Activated T-helper 2 cell treated with anti-CD3 and anti-CD28 coated beads, Interferon-gamma antibody, Interleukin-2, Interleukin-4, amounts not matched to agents 10 μg/mL and 5 μg/mL and 100 μg/mL, durations not matched to agents 14 hours and 24 hours and 36 hours (primary cell): ENCODE data around the gene RNF113B. TPM values are rescaled to one million over a fixed set of nuclear protein-coding genes. Genes with fewer than 3 reads are reported as not detected.

Experiments
- DNase-seq: peaks from one replicate; pipeline ENCODE4 v3.0.0; 2021; ENCODE audit warnings: low spot score
- H3K27ac Mint-ChIP-seq: one replicate; pipeline ENCODE4 v1.8.0; 2021; ENCODE audit warnings: mixed read lengths
- H3K27me3 Mint-ChIP-seq: one replicate; pipeline ENCODE4 v1.8.0; 2021; ENCODE audit warnings: low read depth, mixed read lengths
- H3K36me3 Mint-ChIP-seq: one replicate; pipeline ENCODE4 v1.8.0; 2021; ENCODE audit warnings: low read depth, mixed read lengths
- H3K4me1 Mint-ChIP-seq: one replicate; pipeline ENCODE4 v1.8.0; 2021; ENCODE audit warnings: low read depth, mixed read lengths
- H3K4me3 Mint-ChIP-seq: one replicate; pipeline ENCODE4 v1.8.0; 2021; ENCODE audit warnings: low read depth, mild to moderate bottlenecking, moderate library complexity, mixed read lengths
- H3K9me3 Mint-ChIP-seq: one replicate; pipeline ENCODE4 v1.8.0; 2021; ENCODE audit warnings: mixed read lengths
- intact Hi-C: fragments of 100-400 bp; cut with micrococcal nuclease; formaldehyde crosslinking; loops from one replicate; pipeline ENCODE4 v1.15.1; 2023
- total RNA-seq: library from RNA; stranded (reverse); gene quantifications from 2 replicates; pipeline ENCODE4 v1.2.3, GENCODE V29; 2022

RNF113B gene
- total RNA-seq, 1 donor from 2014 or later: not detected

DNA sequence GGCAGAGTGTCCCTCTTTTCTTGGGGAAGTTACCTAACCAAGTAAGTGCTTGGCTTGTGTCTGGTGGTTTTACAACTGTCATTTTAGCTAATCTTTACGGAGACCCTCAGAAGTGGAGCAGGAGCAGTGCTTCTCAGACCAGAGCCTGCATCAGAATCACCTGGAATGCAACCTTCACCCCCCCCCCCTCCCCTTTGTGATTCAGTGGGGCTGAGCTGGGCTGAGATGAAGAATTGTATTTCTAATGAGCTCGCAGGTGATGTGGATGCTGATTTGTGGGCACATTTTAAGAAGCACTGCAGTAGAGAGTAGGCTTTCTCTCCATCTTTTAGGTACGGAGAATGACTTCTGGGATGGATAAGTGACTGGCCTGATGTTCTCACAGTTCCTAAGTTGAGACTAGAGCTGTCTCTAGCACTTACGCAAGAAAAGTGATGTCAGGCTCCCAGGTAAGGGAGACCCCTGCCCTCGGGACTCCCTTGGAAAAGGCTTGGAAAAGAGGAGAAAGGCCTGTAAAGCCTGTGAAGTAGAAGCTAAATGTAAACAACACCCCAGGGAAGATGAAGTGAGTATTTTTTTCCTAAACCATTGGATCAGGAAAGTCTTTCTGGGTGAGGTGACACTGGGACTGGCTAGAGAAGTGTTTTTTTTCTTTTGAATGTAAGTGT is 23.3 kb upstream of the RNF113B start:
- intact Hi-C loops: no loop called here
- no peak for DNase-seq
- no peaks in the 10 kb centered on the region for H3K4me1 Mint-ChIP-seq

DNA sequence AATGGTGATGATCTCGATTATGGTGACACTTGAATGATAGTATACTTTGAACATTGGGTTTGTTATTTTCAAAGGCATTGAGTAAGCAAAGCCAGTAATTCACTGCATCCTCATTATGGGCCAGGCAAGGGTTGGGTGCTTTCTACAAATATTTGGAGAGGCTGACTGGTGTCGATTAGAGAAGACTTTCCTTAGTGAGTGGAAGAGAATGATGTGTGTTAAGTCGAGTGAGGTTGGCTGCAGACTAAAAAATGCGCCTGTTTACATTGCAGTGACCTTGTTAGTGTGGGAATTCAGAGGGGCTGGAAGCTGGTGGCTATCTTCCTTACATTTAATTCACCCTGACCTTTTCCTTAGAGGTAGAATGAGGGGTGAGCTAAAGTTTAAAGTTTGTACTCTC is 22.4 kb upstream of the RNF113B start:
- intact Hi-C loops: no loop called here
- no peaks in the 10 kb centered on the region for H3K9me3 Mint-ChIP-seq
- H3K27me3 Mint-ChIP-seq: no peaks in the 10 kb centered on the region
- H3K27ac Mint-ChIP-seq: no peak overlapping the region
- no peak overlapping the region for H3K4me3 Mint-ChIP-seq
- no peaks in the 10 kb centered on the region for H3K36me3 Mint-ChIP-seq
- no peaks in the 10 kb centered on the region for H3K4me1 Mint-ChIP-seq
- DNase-seq: no peak

More for the DNA sequence above, 23.3 kb upstream of the RNF113B start:
- Mint-ChIP-seq H3K9me3 (no peaks in the 10 kb centered on the region), H3K4me3 (no peak overlapping the region), H3K27ac (no peak overlapping the region), H3K36me3 (no peaks in the 10 kb centered on the region), H3K27me3 (no peaks in the 10 kb centered on the region)

GRCh38 chr13:98198683-98199082 is 21.6 kb upstream of the RNF113B start:
- H3K27me3 Mint-ChIP-seq: no peaks in the 10 kb centered on the region
- H3K36me3 Mint-ChIP-seq: no peaks in the 10 kb centered on the region
- no peak overlapping the region for H3K27ac Mint-ChIP-seq
- no peaks in the 10 kb centered on the region for H3K4me1 Mint-ChIP-seq
- H3K4me3 Mint-ChIP-seq: no peak overlapping the region
- H3K9me3 Mint-ChIP-seq: no peaks in the 10 kb centered on the region
- DNase-seq: no peak
- intact Hi-C loops: no loop called here

DNA sequence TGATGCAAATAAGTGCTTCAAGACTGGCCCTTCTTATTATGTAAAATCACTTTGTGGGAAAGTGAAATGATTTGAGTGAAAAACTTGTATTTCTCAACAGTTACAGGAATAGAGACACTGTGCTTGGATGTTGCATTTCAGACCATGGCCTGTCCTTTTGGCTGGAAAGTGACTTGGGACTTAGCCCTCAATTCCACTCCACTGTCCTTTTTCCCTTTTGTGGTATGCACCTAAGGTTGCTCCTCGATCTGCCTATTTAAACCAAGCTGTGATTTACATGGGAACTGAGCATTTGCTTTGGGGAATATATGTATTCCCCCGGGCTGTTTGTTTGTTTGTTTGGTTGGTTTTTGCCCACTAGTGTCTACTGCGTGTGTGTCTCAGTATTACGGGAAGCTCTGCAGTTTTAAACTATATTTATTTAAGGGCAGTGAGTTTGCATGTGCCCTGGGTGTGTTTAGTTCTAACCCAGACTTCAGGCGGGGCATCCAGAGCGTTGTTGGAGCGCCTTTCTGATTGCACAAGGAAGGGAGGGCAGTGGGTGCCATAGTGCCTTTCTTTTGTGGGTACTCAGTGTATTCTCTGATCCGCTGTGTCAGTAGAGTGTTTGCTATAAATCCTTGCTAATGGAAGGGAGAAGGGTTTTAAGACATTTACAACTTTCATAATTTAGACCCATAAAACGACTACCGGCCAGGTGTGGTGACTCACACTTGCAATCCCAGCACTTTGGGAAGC is 18.2 kb upstream of the RNF113B start:
- H3K36me3 Mint-ChIP-seq: no peaks in the 10 kb centered on the region

GRCh38 chr13:98192008-98192407 is 14.9 kb upstream of the RNF113B start:
- Mint-ChIP-seq H3K27me3 (no peaks in the 10 kb centered on the region), H3K27ac (no peak overlapping the region), H3K4me1 (no peaks in the 10 kb centered on the region), H3K4me3 (no peak overlapping the region), H3K9me3 (no peaks in the 10 kb centered on the region), H3K36me3 (no peaks in the 10 kb centered on the region)
- intact Hi-C loops: no loop called here
- no peak for DNase-seq

More for the DNA sequence above, 18.2 kb upstream of the RNF113B start:
- no peak overlapping the region for H3K27ac Mint-ChIP-seq
- no peak overlapping the region for H3K4me3 Mint-ChIP-seq
- intact Hi-C loops: no loop called here
- no peaks in the 10 kb centered on the region for H3K27me3 Mint-ChIP-seq
- no peak for DNase-seq
- no peaks in the 10 kb centered on the region for H3K9me3 Mint-ChIP-seq
- no peaks in the 10 kb centered on the region for H3K4me1 Mint-ChIP-seq

DNA sequence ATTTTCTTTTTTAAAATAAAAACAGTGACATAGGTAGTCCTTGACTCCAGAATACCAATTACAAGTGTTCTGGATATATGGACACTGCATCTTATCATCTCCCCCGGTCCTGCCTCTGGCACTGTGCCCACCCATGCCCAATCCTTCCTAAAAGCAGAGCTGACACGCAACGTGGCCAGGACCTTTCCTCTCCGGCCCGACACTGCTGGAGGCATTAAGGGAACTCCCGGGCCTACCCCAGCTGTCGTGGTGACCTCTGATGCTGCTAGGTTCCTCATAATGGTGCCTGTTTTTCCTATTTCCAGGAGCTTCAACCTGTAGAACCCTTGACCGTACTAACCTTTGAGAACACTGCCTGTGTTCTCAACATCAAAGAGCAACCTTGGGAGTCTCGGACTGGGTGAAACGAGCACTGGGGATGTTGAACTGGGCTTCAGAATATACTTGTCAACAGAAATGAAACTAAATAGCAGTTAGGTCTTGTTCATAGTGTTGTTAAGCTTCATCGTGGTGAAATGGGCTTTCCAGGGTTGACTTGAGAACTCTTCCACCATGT is 13.9 kb upstream of the RNF113B start:
- Mint-ChIP-seq H3K27me3 (no peaks in the 10 kb centered on the region), H3K4me3 (no peak overlapping the region), H3K9me3 (no peaks in the 10 kb centered on the region), H3K4me1 (no peaks in the 10 kb centered on the region), H3K36me3 (no peaks in the 10 kb centered on the region), H3K27ac (no peak overlapping the region)
- DNase-seq: no peak
- intact Hi-C loops: no loop called here

- Mint-ChIP-seq H3K9me3 (no peaks in the 10 kb centered on the region), H3K27me3 (no peaks in the 10 kb centered on the region), H3K4me3 (no peak overlapping the region), H3K36me3 (no peaks in the 10 kb centered on the region), H3K27ac (no peak overlapping the region), H3K4me1 (no peaks in the 10 kb centered on the region)
- no peak for DNase-seq
- intact Hi-C loops: no loop called here
These were observed 12.9 kb upstream of the RNF113B start for GRCh38 chr13:98189841-98190505.

GRCh38 chr13:98188544-98189166 is 11.6 kb upstream of the RNF113B start:
- H3K27me3 Mint-ChIP-seq: no peaks in the 10 kb centered on the region
- no peaks in the 10 kb centered on the region for H3K9me3 Mint-ChIP-seq
- H3K4me1 Mint-ChIP-seq: no peaks in the 10 kb centered on the region
- no peak overlapping the region for H3K4me3 Mint-ChIP-seq
- intact Hi-C loops: no loop called here
- no peak for DNase-seq
- H3K27ac Mint-ChIP-seq: no peak overlapping the region
- H3K36me3 Mint-ChIP-seq: no peaks in the 10 kb centered on the region

GRCh38 chr13:98187965-98188261 is 10.8 kb upstream of the RNF113B start:
- intact Hi-C loops: no loop called here

DNA sequence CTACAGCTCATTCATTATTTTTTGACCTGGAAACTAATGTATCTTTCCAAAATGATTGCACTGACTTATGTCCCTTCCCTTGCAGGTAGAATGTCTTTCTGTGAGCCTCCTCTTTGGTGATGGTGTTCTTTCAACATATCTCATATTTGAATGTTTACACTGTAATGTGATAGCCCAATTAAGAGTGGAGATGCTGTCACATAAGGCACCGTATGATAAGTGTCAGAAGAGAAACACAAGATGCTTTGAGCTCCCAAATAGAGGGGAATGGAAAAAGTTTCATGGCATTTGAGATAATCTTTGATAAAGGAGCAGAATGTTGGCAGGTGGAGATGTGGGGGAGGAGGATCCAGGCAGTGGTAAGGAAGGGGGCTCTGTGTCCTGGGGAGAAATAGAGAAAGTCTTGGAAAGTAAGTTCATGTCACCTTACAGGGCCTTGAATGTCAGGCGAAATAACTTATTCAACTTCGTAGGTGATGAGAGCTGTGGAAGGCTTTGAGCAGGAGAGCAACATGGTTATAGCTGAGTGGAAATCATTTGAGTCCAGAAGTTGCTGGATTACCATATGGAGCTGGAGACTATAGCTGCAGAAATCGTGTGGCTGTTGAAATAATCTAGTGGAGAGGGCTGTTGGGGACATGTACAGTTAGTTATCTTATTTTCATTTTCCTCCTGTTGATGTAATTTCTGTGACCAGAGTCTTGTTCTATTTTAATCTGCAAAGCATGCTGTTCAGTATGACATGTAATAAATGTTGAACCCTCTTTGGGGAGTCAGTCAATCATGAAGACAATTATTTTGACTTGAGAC is 10.3 kb upstream of the RNF113B start:
- intact Hi-C loops: no loop called here
- no peaks in the 10 kb centered on the region for H3K9me3 Mint-ChIP-seq
- no peaks in the 10 kb centered on the region for H3K4me1 Mint-ChIP-seq
- H3K27me3 Mint-ChIP-seq: no peaks in the 10 kb centered on the region
- no peak for DNase-seq
- H3K36me3 Mint-ChIP-seq: no peaks in the 10 kb centered on the region
- H3K27ac Mint-ChIP-seq: no peak overlapping the region
- no peak overlapping the region for H3K4me3 Mint-ChIP-seq

More at GRCh38 chr13:98187965-98188261, 10.8 kb upstream of the RNF113B start:
- Mint-ChIP-seq H3K27ac (no peak overlapping the region), H3K9me3 (no peaks in the 10 kb centered on the region), H3K4me1 (no peaks in the 10 kb centered on the region), H3K36me3 (no peaks in the 10 kb centered on the region), H3K4me3 (no peak overlapping the region), H3K27me3 (no peaks in the 10 kb centered on the region)
- DNase-seq: no peak

- no peak overlapping the region for H3K27ac Mint-ChIP-seq
- no peaks in the 10 kb centered on the region for H3K4me1 Mint-ChIP-seq
- no peak overlapping the region for H3K4me3 Mint-ChIP-seq
- H3K9me3 Mint-ChIP-seq: no peaks in the 10 kb centered on the region
- no peak for DNase-seq
- no peaks in the 10 kb centered on the region for H3K36me3 Mint-ChIP-seq
- no peaks in the 10 kb centered on the region for H3K27me3 Mint-ChIP-seq
- intact Hi-C loops: no loop called here
These were observed 7.7 kb upstream of the RNF113B start for GRCh38 chr13:98184792-98185191.

- intact Hi-C loops: no loop called here
- no peak overlapping the region for H3K27ac Mint-ChIP-seq
- no peaks in the 10 kb centered on the region for H3K4me1 Mint-ChIP-seq
- H3K36me3 Mint-ChIP-seq: no peaks in the 10 kb centered on the region
- no peaks in the 10 kb centered on the region for H3K27me3 Mint-ChIP-seq
- no peaks in the 10 kb centered on the region for H3K9me3 Mint-ChIP-seq
- H3K4me3 Mint-ChIP-seq: no peak overlapping the region
- DNase-seq: no peak
These were observed 5.5 kb upstream of the RNF113B start for GRCh38 chr13:98182589-98182988.
